Hepatocyte (in vitro differentiated cells): ENCODE measurements around the gene KIF5A.

Experiments used
- EZH2 ChIP-seq: fragments of 200-600 bp; sonication (generic); IDR thresholded peaks from 2 replicates; pipeline ENCODE4 v1.6.1; 2016; ENCODE audit warnings: antibody characterized with exemption, mild to moderate bottlenecking, borderline replicate concordance
- EZH2phosphoT487 ChIP-seq: fragments of 200-600 bp; sonication (generic); IDR thresholded peaks from one replicate; pipeline ENCODE4 v1.6.1; 2018; ENCODE audit warnings: antibody characterized with exemption, mild to moderate bottlenecking, low read depth, moderate library complexity; ENCODE audit not compliant: unreplicated experiment, severe bottlenecking
- TF ChIP-seq, protein P1 (sequence below): fragments of 200-600 bp; sonication (generic); IDR thresholded peaks from 2 replicates; pipeline ENCODE4 v1.5.1; 2016; ENCODE audit warnings: antibody characterized with exemption, mild to moderate bottlenecking; ENCODE audit not compliant: poor library complexity

DNA sequence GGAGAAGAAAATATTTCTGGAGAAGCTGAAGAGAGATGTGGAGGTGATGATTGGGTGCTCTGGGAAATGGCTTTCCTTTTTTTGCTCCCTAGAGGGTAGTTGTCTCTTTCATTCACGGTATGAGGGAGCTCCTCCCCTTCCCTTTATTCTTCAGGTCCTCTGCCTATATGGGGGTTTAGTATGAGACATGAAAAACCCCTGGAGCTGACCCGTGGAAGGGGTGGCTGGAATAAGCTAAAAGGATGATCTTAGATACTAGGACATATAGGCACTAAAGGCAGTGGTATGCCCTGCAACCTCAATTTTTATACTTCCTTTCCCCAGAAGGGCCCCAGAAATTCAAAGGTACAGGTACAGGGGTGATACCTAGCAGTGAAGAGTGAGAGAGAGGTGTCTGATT is 50.6 kb downstream of the KIF5A start:
- TF ChIP-seq, protein P1, sequence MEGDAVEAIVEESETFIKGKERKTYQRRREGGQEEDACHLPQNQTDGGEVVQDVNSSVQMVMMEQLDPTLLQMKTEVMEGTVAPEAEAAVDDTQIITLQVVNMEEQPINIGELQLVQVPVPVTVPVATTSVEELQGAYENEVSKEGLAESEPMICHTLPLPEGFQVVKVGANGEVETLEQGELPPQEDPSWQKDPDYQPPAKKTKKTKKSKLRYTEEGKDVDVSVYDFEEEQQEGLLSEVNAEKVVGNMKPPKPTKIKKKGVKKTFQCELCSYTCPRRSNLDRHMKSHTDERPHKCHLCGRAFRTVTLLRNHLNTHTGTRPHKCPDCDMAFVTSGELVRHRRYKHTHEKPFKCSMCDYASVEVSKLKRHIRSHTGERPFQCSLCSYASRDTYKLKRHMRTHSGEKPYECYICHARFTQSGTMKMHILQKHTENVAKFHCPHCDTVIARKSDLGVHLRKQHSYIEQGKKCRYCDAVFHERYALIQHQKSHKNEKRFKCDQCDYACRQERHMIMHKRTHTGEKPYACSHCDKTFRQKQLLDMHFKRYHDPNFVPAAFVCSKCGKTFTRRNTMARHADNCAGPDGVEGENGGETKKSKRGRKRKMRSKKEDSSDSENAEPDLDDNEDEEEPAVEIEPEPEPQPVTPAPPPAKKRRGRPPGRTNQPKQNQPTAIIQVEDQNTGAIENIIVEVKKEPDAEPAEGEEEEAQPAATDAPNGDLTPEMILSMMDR = no peak
- no peak for TF ChIP-seq EZH2phosphoT487
- TF ChIP-seq EZH2 = no peak
